GM12878 (cell line): Measurements from ENCODE around the gene KCNJ3. TPM values are rescaled to one million over a fixed set of nuclear protein-coding genes. Genes with fewer than 3 reads are reported as not detected.

Source experiments
- ATAC-seq: fragments of 200-7000 bp; cut with Tn5 transposase; 3 replicates; pipeline ENCODE4 v1.9.1; 2020; ENCODE audit warnings: mild to moderate bottlenecking, moderate library complexity
- BruUV-seq: library from RNA; stranded (reverse); fragments of 400-500 nt; replicated peaks from 2 replicates; lab custom pipeline; 2021; lab: Mats Ljungman, UMichigan
- CTCF ChIA-PET: fragments of 300-600 bp; sonication (Branson Sonifier 250); formaldehyde crosslinking; extraction: SDS; loops from one replicate; lab custom pipeline; 2021; ENCODE audit warnings: inconsistent platforms; lab: Yijun Ruan, JAX
- POLR2A ChIA-PET: fragments of 350-600 bp; formaldehyde crosslinking; extraction: SDS; loops from one replicate; lab custom pipeline; 2021; ENCODE audit warnings: inconsistent platforms; lab: Charles Lee
- RAD21 ChIA-PET: fragments of 300-600 bp; sonication (Branson Sonifier 250); formaldehyde crosslinking; loops from one replicate; lab custom pipeline; 2023; ENCODE audit warnings: antibody characterized with exemption; ENCODE audit not compliant: unreplicated experiment; lab: Charles Lee
- SMC1A ChIA-PET: fragments of 300-600 bp; sonication (Branson Sonifier 250); formaldehyde crosslinking; loops from one replicate; lab custom pipeline; 2023; ENCODE audit not compliant: unreplicated experiment, uncharacterized antibody; lab: Charles Lee
- DNase-seq: peaks from one replicate; pipeline ENCODE4 v3.0.0-alpha.2; 2011; ENCODE audit warnings: low read depth, low spot score
- FAIRE-seq: peaks from 3 replicates; lab custom pipeline; 2011; peaks lifted over from hg19 to GRCh38; lab: Jason Lieb, UNC
- H2AFZ ChIP-seq: 2 replicates; pipeline ENCODE4 v1.6.0; 2011; ENCODE audit warnings: low read depth, low read length, control low read depth; ENCODE audit not compliant: control insufficient read depth
- H3K27ac ChIP-seq: 2 replicates; pipeline ENCODE4 v1.5.1; 2011; ENCODE audit warnings: control low read depth; ENCODE audit not compliant: control insufficient read depth, insufficient read depth
- H3K27me3 ChIP-seq, 2 experiments: replicated peaks in 1 of 2; 2 replicates each; pipeline versions ENCODE4 v1.6.0 to v1.6.1; 2011; ENCODE audit warnings: low read length in 1 of 2; ENCODE audit not compliant: control insufficient read depth in 2 of 2, insufficient read depth in 2 of 2
- H3K36me3 ChIP-seq, 2 experiments: 2 replicates each; pipeline ENCODE4 v1.5.1; 2011; ENCODE audit warnings: low read length in 1 of 2; ENCODE audit not compliant: control insufficient read depth in 2 of 2, insufficient read depth in 2 of 2
- H3K4me1 ChIP-seq: 2 replicates; pipeline ENCODE4 v1.6.1; 2011; ENCODE audit warnings: mild to moderate bottlenecking, low read length, moderate library complexity, mixed read lengths; ENCODE audit not compliant: control insufficient read depth, insufficient read depth
- H3K4me2 ChIP-seq: 2 replicates; pipeline ENCODE4 v1.6.0; 2011; ENCODE audit warnings: control low read depth; ENCODE audit not compliant: control insufficient read depth, insufficient read depth
- H3K4me3 ChIP-seq: fragments of 200-600 bp; sonication (generic); 2 replicates; pipeline ENCODE4 v1.5.1; 2016
- H3K79me2 ChIP-seq: 2 replicates; pipeline ENCODE4 v1.6.0; 2011; ENCODE audit warnings: low read length; ENCODE audit not compliant: control insufficient read depth, insufficient read depth
- H3K9ac ChIP-seq: 2 replicates; pipeline ENCODE4 v1.8.0; 2011; ENCODE audit warnings: low read length, control low read depth, mixed read lengths; ENCODE audit not compliant: control insufficient read depth, insufficient read depth
- H3K9me3 ChIP-seq: replicated peaks from 3 replicates; pipeline ENCODE4 v1.5.1; 2011; ENCODE audit warnings: mild to moderate bottlenecking, low read length; ENCODE audit not compliant: control insufficient read depth, insufficient read depth
- H4K20me1 ChIP-seq: 2 replicates; pipeline ENCODE4 v1.6.0; 2011; ENCODE audit not compliant: control insufficient read depth, insufficient read depth
- ATF2 ChIP-seq: IDR thresholded peaks from 2 replicates; pipeline ENCODE4 v1.6.1; 2012; ENCODE audit warnings: low read length, inconsistent platforms
- BCL3 ChIP-seq: IDR thresholded peaks from 2 replicates; pipeline ENCODE4 v1.6.1; 2011; ENCODE audit warnings: borderline replicate concordance, low read depth, mild to moderate bottlenecking, moderate library complexity, low read length; ENCODE audit not compliant: insufficient read depth, poor library complexity, severe bottlenecking
- CBFB ChIP-seq: IDR thresholded peaks from 2 replicates; pipeline ENCODE4 v1.6.1; 2016; ENCODE audit warnings: antibody characterized with exemption, low read depth
- FOXM1 ChIP-seq: IDR thresholded peaks from 2 replicates; pipeline ENCODE4 v1.6.1; 2012; ENCODE audit warnings: low read depth, mild to moderate bottlenecking, inconsistent platforms, low read length, moderate library complexity
- MEF2B ChIP-seq: fragments of 450-650 bp; IDR thresholded peaks from 2 replicates; pipeline ENCODE4 v1.6.1; 2018; ENCODE audit warnings: mild to moderate bottlenecking, moderate library complexity; ENCODE audit not compliant: partially characterized antibody, poor library complexity, severe bottlenecking
- RBBP5 ChIP-seq: fragments of 200-600 bp; sonication (generic); conservative IDR thresholded peaks from 2 replicates; pipeline ENCODE4 v1.6.1; 2016
- SMAD5 ChIP-seq: IDR thresholded peaks from 2 replicates; pipeline ENCODE4 v1.6.1; 2016; ENCODE audit warnings: antibody characterized with exemption, low read depth
- STAT3 ChIP-seq: IDR thresholded peaks from 2 replicates; pipeline ENCODE4 v1.6.1; 2011; ENCODE audit warnings: low read depth, low read length, improper control_type of control experiment
- ZNF592 ChIP-seq: fragments of 450-650 bp; IDR thresholded peaks from 2 replicates; pipeline ENCODE4 v1.6.1; 2017; ENCODE audit warnings: mild to moderate bottlenecking, moderate library complexity
- ZNF687 ChIP-seq: fragments of 450-650 bp; IDR thresholded peaks from 2 replicates; pipeline ENCODE4 v1.6.1; 2017; ENCODE audit warnings: mild to moderate bottlenecking, moderate library complexity
- WGBS: methylation state at CpG from one replicate; pipeline ENCODE4 v1.1.6; 2016; ENCODE audit warnings: low lambda C conversion rate; ENCODE audit not compliant: insufficient replicate concordance, insufficient coverage; ENCODE audit errors: missing lambda C conversion rate; 5-methylcytosine and 5-hydroxymethylcytosine counted together
- in situ Hi-C: fragments of 300-500 bp; cut with MboI; formaldehyde crosslinking; loops from 9 replicates; pipeline ENCODE4 v1.14.3; 2018; ENCODE audit warnings: mixed read lengths
- intact Hi-C: fragments of 100-400 bp; cut with micrococcal nuclease; formaldehyde crosslinking; loops from one replicate; pipeline ENCODE4 v1.14.2; 2022; ENCODE audit not compliant: unreplicated experiment
- polyA plus RNA-seq, 11 experiments: library from polyadenylated mRNA; depleted of rRNA in 4 of 11; unstranded in 6 of 11; stranded (reverse) in 5 of 11; fragments of >200 nt; fragmentation: Nextera tagmentation in 4 of 11; fragmentation: Illumina TruSeq in 1 of 11; extraction: Ambion mirVana in 4 of 11; extraction: Trizol in 1 of 11; gene quantifications; 1 replicate in 1 of 11; 2 replicates in 10 of 11; pipeline versions ENCODE4 v1.2.1 to v1.2.3, GENCODE V29; 2011 to 2016; ENCODE audit warnings: inconsistent platforms in 2 of 11, missing spikeins in 2 of 11, low read depth in 1 of 11
- total RNA-seq, 4 experiments: library from RNA; depleted of rRNA in 3 of 4; stranded (reverse); fragments of >200 nt in 3 of 4; fragmentation: Illumina TruSeq in 1 of 4; extraction: Trizol in 1 of 4; gene quantifications; 2 replicates each; pipeline versions ENCODE4 v1.2.1 to v1.2.3, GENCODE V29; 2013 to 2021

Gene KCNJ3
- total and polyA plus RNA-seq, 10 of the 15 experiments (the other 5 are each of a cell fraction or from before 2014, with no cell fraction given), result 0.01 to 1.1 (median 0.04) TPM; not detected in 6

- no peak for TF ChIP-seq BCL3
Measured at GRCh38 chr2:154694881-154695280, 3.6 kb upstream of the KCNJ3 start (continued).

GRCh38 chr2:154696369-154696768 lies 2.1 kb upstream of the KCNJ3 start:
- H3K9ac ChIP-seq, result no peak overlapping the region
- peaks cover 2% of the 10 kb centered on the region in 2 experiments for H3K27me3 ChIP-seq
- no peaks in the 10 kb centered on the region for H3K79me2 ChIP-seq
- H3K9me3 ChIP-seq, result no peaks in the 10 kb centered on the region
- 30% methylated on average over 4 of the region's 4 CpGs for WGBS
- RAD21 ChIA-PET, result no interaction called here
- no peak for ATAC-seq
- H3K27ac ChIP-seq, result no peak overlapping the region
- H3K4me2 ChIP-seq, result no peak overlapping the region
- intact Hi-C loops (no loop called here), in situ Hi-C loops (no loop called here)
- CTCF ChIA-PET, result no interaction called here
- no peak overlapping the region for H2AFZ ChIP-seq
- POLR2A ChIA-PET, result no interaction called here
- FAIRE-seq, result no peak
- H3K36me3 ChIP-seq, result no peaks in the 10 kb centered on the region
- no peaks in the 10 kb centered on the region for H3K4me1 ChIP-seq
- no peak overlapping the region for H3K4me3 ChIP-seq
- no TSS peak for BruUV-seq
- SMC1A ChIA-PET, result interaction anchor here (0.9 to 1.3 kb wide), 2 partner anchors 15 to 17 kb away, joined by 3 read pairs; no protein-coding TSS in a partner anchor
- no peak for DNase-seq
- H4K20me1 ChIP-seq, result no peaks in the 10 kb centered on the region
- TF ChIP-seq ATF2 (no peak), ZNF687 (no peak), FOXM1 (no peak), RBBP5 (no peak), STAT3 (no peak), SMAD5 (no peak), ZNF592 (no peak), CBFB (no peak), MEF2B (no peak)
